Measurements from ENCODE around the gene DCAF8.
A peak's percentile ranks its signal among the peaks of the same experiment; 100 is the strongest.

Gene DCAF8

GRCh38 chr1:160193091-160193819, 69.1 kb downstream of the DCAF8 start:
- Histone ChIP-seq H3K9me3 (ENCODE audit: low read length) (no peaks in the 10 kb centered on the region), H3K4me3 (ENCODE audit: low read depth in 1 of 2, low read length in 2 of 2) (peak overlapping the region in 1 of 2 donors; percentile 49), H3K36me3 (ENCODE audit: insufficient read depth, low read length) (no peaks in the 10 kb centered on the region), H3K27ac (ENCODE audit: low read depth, low read length) (no peak overlapping the region), H3K4me1 (ENCODE audit: insufficient read depth, low read length) (peaks cover 29% of the 10 kb centered on the region), H3K9ac (ENCODE audit: low read length) (peak overlapping the region; percentile 54), H3K27me3 (ENCODE audit: control insufficient read depth in 1 of 2, insufficient read depth in 2 of 2, low read length in 2 of 2) (no peaks in the 10 kb centered on the region)

DNA sequence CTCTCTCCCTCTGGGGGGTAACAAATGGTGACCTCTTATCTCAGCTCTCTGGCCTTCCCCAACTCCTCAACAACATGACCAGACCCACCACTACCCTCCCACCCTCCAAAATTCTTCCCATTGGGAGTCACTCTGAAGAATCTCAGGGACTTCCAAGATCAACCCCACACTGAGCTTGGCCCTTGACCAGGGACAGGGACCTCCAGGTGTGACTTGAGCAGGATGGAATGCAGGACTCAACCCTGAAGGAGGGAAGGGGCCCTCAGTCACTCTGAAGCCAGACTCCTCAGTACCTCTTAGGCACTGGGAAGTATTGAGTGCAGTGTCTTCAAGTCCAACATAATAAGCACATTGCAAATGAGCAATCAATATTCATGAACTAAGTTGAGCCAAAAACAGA, 70.1 kb downstream of the DCAF8 start:
- Histone ChIP-seq H3K36me3 (ENCODE audit: insufficient read depth, low read length) (no peaks in the 10 kb centered on the region), H3K27ac (ENCODE audit: low read depth, low read length) (no peak overlapping the region), H3K4me1 (ENCODE audit: insufficient read depth, low read length) (peaks cover 29% of the 10 kb centered on the region), H3K9me3 (ENCODE audit: low read length) (no peaks in the 10 kb centered on the region), H3K4me3 (ENCODE audit: low read depth in 1 of 2, low read length in 2 of 2) (no peak overlapping the region), H3K9ac (ENCODE audit: low read length) (no peak overlapping the region), H3K27me3 (ENCODE audit: control insufficient read depth in 1 of 2, insufficient read depth in 2 of 2, low read length in 2 of 2) (no peaks in the 10 kb centered on the region)

- no peaks in the 10 kb centered on the region for H3K36me3 ChIP-seq (ENCODE audit: insufficient read depth, low read length)
- no peaks in the 10 kb centered on the region for H3K27me3 ChIP-seq (ENCODE audit: control insufficient read depth in 1 of 2, insufficient read depth in 2 of 2, low read length in 2 of 2)
- H3K9ac ChIP-seq (ENCODE audit: low read length), result no peak overlapping the region
- no peak overlapping the region for H3K27ac ChIP-seq (ENCODE audit: low read depth, low read length)
- H3K4me3 ChIP-seq (ENCODE audit: low read depth in 1 of 2, low read length in 2 of 2), result no peak overlapping the region
- H3K4me1 ChIP-seq (ENCODE audit: insufficient read depth, low read length), result peaks cover 29% of the 10 kb centered on the region
- no peaks in the 10 kb centered on the region for H3K9me3 ChIP-seq (ENCODE audit: low read length)
Measured at GRCh38 chr1:160191756-160192155, 70.6 kb downstream of the DCAF8 start.

- Histone ChIP-seq H3K9ac (ENCODE audit: low read length) (no peak within 1 kb of the TSS), H3K36me3 (ENCODE audit: insufficient read depth, low read length) (no peaks in the 10 kb centered on the region), H3K4me1 (ENCODE audit: insufficient read depth, low read length) (peaks cover 29% of the 10 kb centered on the region), H3K4me3 (ENCODE audit: low read depth in 1 of 2, low read length in 2 of 2) (peak within 1 kb of the TSS; percentile 2 to 13), H3K9me3 (ENCODE audit: low read length) (no peaks in the 10 kb centered on the region), H3K27me3 (ENCODE audit: control insufficient read depth in 1 of 2, insufficient read depth in 2 of 2, low read length in 2 of 2) (no peaks in the 10 kb centered on the region), H3K27ac (ENCODE audit: low read depth, low read length) (no peak within 1 kb of the TSS)
Measured at GRCh38 chr1:160189649-160190625, 72.4 kb downstream of the DCAF8 start, which contains the start of gene CASQ1. CASQ1 (plus strand) TSS chr1:160190575; CDS start chr1:160190752, 177 bp downstream.

- Histone ChIP-seq H3K36me3 (ENCODE audit: insufficient read depth, low read length) (no peaks in the 10 kb centered on the region), H3K4me1 (ENCODE audit: insufficient read depth, low read length) (peaks cover 27% of the 10 kb centered on the region), H3K9ac (ENCODE audit: low read length) (no peak overlapping the region), H3K4me3 (ENCODE audit: low read depth in 1 of 2, low read length in 2 of 2) (no peak overlapping the region), H3K27ac (ENCODE audit: low read depth, low read length) (no peak overlapping the region), H3K9me3 (ENCODE audit: low read length) (no peaks in the 10 kb centered on the region), H3K27me3 (ENCODE audit: control insufficient read depth in 1 of 2, insufficient read depth in 2 of 2, low read length in 2 of 2) (no peaks in the 10 kb centered on the region)
Measured at GRCh38 chr1:160188341-160188740, 74.0 kb downstream of the DCAF8 start.

GRCh38 chr1:160187407-160187806, 74.9 kb downstream of the DCAF8 start:
- Histone ChIP-seq H3K27me3 (ENCODE audit: control insufficient read depth in 1 of 2, insufficient read depth in 2 of 2, low read length in 2 of 2) (no peaks in the 10 kb centered on the region), H3K36me3 (ENCODE audit: insufficient read depth, low read length) (no peaks in the 10 kb centered on the region), H3K4me1 (ENCODE audit: insufficient read depth, low read length) (peaks cover 17% of the 10 kb centered on the region), H3K4me3 (ENCODE audit: low read depth in 1 of 2, low read length in 2 of 2) (no peak overlapping the region), H3K27ac (ENCODE audit: low read depth, low read length) (no peak overlapping the region), H3K9ac (ENCODE audit: low read length) (no peak overlapping the region), H3K9me3 (ENCODE audit: low read length) (no peaks in the 10 kb centered on the region)

DNA sequence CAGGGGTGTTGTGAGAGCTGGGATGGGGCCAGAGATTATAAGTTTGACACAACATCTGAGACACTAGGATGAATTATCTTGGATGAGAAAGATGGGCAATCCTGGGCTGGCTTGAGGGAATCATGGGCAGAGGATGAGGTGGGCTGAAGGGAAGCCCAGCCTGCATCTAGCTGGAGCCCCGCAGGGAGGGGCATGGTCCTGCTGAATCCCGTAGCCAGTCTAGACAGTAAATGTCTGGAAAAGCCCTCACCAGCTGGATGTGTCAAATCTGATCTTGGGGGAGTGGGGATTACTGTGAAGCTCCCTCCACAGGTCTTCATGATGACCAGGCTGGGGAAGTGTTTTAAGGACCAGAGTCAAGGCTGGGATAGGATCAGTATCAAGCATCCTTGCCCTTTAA, 75.6 kb downstream of the DCAF8 start:
- Histone ChIP-seq H3K9ac (ENCODE audit: low read length) (no peak overlapping the region), H3K27me3 (ENCODE audit: control insufficient read depth in 1 of 2, insufficient read depth in 2 of 2, low read length in 2 of 2) (no peaks in the 10 kb centered on the region), H3K4me1 (ENCODE audit: insufficient read depth, low read length) (peaks cover 16% of the 10 kb centered on the region), H3K36me3 (ENCODE audit: insufficient read depth, low read length) (no peaks in the 10 kb centered on the region), H3K27ac (ENCODE audit: low read depth, low read length) (no peak overlapping the region), H3K4me3 (ENCODE audit: low read depth in 1 of 2, low read length in 2 of 2) (no peak overlapping the region), H3K9me3 (ENCODE audit: low read length) (no peaks in the 10 kb centered on the region)

DNA sequence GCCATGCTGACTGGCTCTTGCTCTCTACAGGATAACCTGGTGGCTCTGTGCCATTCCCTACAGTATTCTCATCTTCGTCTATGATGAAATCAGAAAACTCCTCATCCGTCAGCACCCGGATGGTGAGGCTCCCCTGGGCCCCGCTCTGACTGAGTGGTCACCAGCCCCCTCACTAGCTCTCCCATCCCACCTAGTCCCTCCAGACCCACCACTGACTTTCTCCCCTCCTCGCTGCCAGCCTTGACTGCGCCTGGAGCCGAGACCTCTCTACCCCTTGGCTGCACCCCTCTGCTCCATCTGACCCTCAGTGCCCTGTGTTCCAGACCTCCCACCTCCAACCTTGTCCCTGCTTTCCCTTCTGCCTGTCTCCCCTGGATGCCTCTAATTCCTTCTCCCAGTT, 76.1 kb downstream of the DCAF8 start:
- H3K4me1 ChIP-seq (ENCODE audit: insufficient read depth, low read length), result peaks cover 16% of the 10 kb centered on the region
- no peaks in the 10 kb centered on the region for H3K9me3 ChIP-seq (ENCODE audit: low read length)
- no peak overlapping the region for H3K27ac ChIP-seq (ENCODE audit: low read depth, low read length)
- H3K36me3 ChIP-seq (ENCODE audit: insufficient read depth, low read length), result no peaks in the 10 kb centered on the region
- H3K27me3 ChIP-seq (ENCODE audit: control insufficient read depth in 1 of 2, insufficient read depth in 2 of 2, low read length in 2 of 2), result no peaks in the 10 kb centered on the region
- H3K9ac ChIP-seq (ENCODE audit: low read length), result no peak overlapping the region
- no peak overlapping the region for H3K4me3 ChIP-seq (ENCODE audit: low read depth in 1 of 2, low read length in 2 of 2)

GRCh38 chr1:160179336-160179735, 83.0 kb downstream of the DCAF8 start:
- H3K36me3 ChIP-seq (ENCODE audit: insufficient read depth, low read length), result no peaks in the 10 kb centered on the region
- H3K9ac ChIP-seq (ENCODE audit: low read length), result no peak overlapping the region
- H3K4me1 ChIP-seq (ENCODE audit: insufficient read depth, low read length), result no peaks in the 10 kb centered on the region
- no peak overlapping the region for H3K4me3 ChIP-seq (ENCODE audit: low read depth in 1 of 2, low read length in 2 of 2)
- H3K9me3 ChIP-seq (ENCODE audit: low read length), result no peaks in the 10 kb centered on the region
- H3K27ac ChIP-seq (ENCODE audit: low read depth, low read length), result no peak overlapping the region
- H3K27me3 ChIP-seq (ENCODE audit: control insufficient read depth in 1 of 2, insufficient read depth in 2 of 2, low read length in 2 of 2), result no peaks in the 10 kb centered on the region

- Histone ChIP-seq H3K9me3 (ENCODE audit: low read length) (no peaks in the 10 kb centered on the region), H3K9ac (ENCODE audit: low read length) (no peak overlapping the region), H3K4me3 (ENCODE audit: low read depth in 1 of 2, low read length in 2 of 2) (no peak overlapping the region), H3K27ac (ENCODE audit: low read depth, low read length) (no peak overlapping the region), H3K36me3 (ENCODE audit: insufficient read depth, low read length) (no peaks in the 10 kb centered on the region), H3K27me3 (ENCODE audit: control insufficient read depth in 1 of 2, insufficient read depth in 2 of 2, low read length in 2 of 2) (no peaks in the 10 kb centered on the region), H3K4me1 (ENCODE audit: insufficient read depth, low read length) (no peaks in the 10 kb centered on the region)
Measured at GRCh38 chr1:160178731-160179130, 83.6 kb downstream of the DCAF8 start.

DNA sequence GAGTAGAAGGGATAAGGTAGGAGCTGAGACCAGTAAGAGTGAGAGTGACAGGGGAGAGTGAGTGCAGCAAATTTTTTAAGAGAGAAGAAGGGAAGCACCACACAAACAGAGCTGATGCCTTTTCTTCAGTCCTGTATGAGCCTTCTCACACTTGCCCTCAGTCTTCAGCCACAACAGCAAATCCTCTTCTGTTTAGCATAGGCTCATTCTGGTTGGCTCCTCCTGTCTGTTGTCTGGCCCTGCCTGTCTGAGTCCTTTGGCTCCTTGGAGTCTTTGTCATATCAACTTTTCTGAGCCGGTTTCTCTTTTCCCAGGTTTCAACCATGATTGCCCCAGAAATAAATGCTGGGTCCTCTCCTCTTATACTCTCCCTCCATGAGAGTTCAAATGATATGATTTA, 84.7 kb downstream of the DCAF8 start:
- Histone ChIP-seq H3K27me3 (ENCODE audit: control insufficient read depth in 1 of 2, insufficient read depth in 2 of 2, low read length in 2 of 2) (no peaks in the 10 kb centered on the region), H3K27ac (ENCODE audit: low read depth, low read length) (no peak overlapping the region), H3K4me1 (ENCODE audit: insufficient read depth, low read length) (no peaks in the 10 kb centered on the region), H3K9me3 (ENCODE audit: low read length) (no peaks in the 10 kb centered on the region), H3K4me3 (ENCODE audit: low read depth in 1 of 2, low read length in 2 of 2) (no peak overlapping the region), H3K36me3 (ENCODE audit: insufficient read depth, low read length) (no peaks in the 10 kb centered on the region), H3K9ac (ENCODE audit: low read length) (no peak overlapping the region)

All from muscle layer of colon (tissue), 2 donors.